ENCODE results near the gene UBA1.
A peak's percentile ranks its signal among the peaks of the same experiment; 100 is the strongest.

The UBA1 gene

GRCh38 chrX:47193475-47194193, at the start of gene UBA1:
TSS of gene UBA1 (plus strand) at chrX:47193829. CDS start at chrX:47198803, 4,974 bp downstream.
- DNase-seq: peak; percentile 96

- DNase-seq: peak; percentile 75
Observed at GRCh38 chrX:47143894-47144625, 49.6 kb upstream of the UBA1 start.

GRCh38 chrX:47144626-47145394, 48.8 kb upstream of the UBA1 start, which contains the start of the genes NDUFB11 and RBM10:
TSS of gene NDUFB11 (minus strand) at chrX:47144702. CDS start at chrX:47144679, 23 bp downstream.
TSS of gene RBM10 (plus strand) at chrX:47145221. CDS start at chrX:47147482, 2,261 bp downstream.
- peak; percentile 96 for DNase-seq

- DNase-seq: peak; percentile 24
Observed at GRCh38 chrX:47145395-47146120, 48.1 kb upstream of the UBA1 start.

- DNase-seq: no peak
Observed at GRCh38 chrX:47146121-47146935, 47.3 kb upstream of the UBA1 start.

GRCh38 chrX:47146936-47147859, 46.4 kb upstream of the UBA1 start:
- DNase-seq: no peak

GRCh38 chrX:47148946-47149345, 44.7 kb upstream of the UBA1 start:
- DNase-seq: no peak

- DNase-seq: no peak
Observed at GRCh38 chrX:47151435-47151834, 42.2 kb upstream of the UBA1 start.

- DNase-seq: no peak
Observed at GRCh38 chrX:47156611-47157520, 36.8 kb upstream of the UBA1 start.

- no peak for DNase-seq
Observed at GRCh38 chrX:47158131-47158530, 35.5 kb upstream of the UBA1 start.

GRCh38 chrX:47158781-47159180, 34.8 kb upstream of the UBA1 start:
- DNase-seq: no peak

GRCh38 chrX:47160781-47161180, 32.8 kb upstream of the UBA1 start:
- no peak for DNase-seq

GRCh38 chrX:47162927-47163583, 30.6 kb upstream of the UBA1 start:
- DNase-seq: no peak

GRCh38 chrX:47164420-47164819, 29.2 kb upstream of the UBA1 start:
- no peak for DNase-seq

- no peak for DNase-seq
Observed at GRCh38 chrX:47166126-47166525, 27.5 kb upstream of the UBA1 start.

- no peak for DNase-seq
Observed at GRCh38 chrX:47168495-47169073, 25.0 kb upstream of the UBA1 start.

- no peak for DNase-seq
Observed at GRCh38 chrX:47169273-47169672, 24.4 kb upstream of the UBA1 start.

GRCh38 chrX:47169726-47170515, 23.7 kb upstream of the UBA1 start:
- no peak for DNase-seq

All from OCI-M1 (cell line).